ENCODE measurements around the gene TTLL6. TPM values are rescaled to one million over a fixed set of nuclear protein-coding genes. Genes with fewer than 3 reads are reported as not detected.
A peak's percentile ranks its signal among the peaks of the same experiment; 100 is the strongest.

Gene TTLL6
- total RNA-seq, 4 donors from 2014 or later = 1.1 to 7.5 (median 1.5) TPM; not detected in 1

- no peaks in the 10 kb centered on the region for H3K36me3 ChIP-seq
- peaks cover 0 to 22% (median 0%) of the 10 kb centered on the region in 4 donors for H3K4me1 ChIP-seq
- H3K9me3 ChIP-seq = no peaks in the 10 kb centered on the region
- no peak overlapping the region for H3K27ac ChIP-seq
- no peak overlapping the region for H3K4me3 ChIP-seq
- peaks cover 0 to 81% of the 10 kb centered on the region in 2 donors for H3K27me3 ChIP-seq
- DNase-seq = no peak
- TF ChIP-seq, protein P1, sequence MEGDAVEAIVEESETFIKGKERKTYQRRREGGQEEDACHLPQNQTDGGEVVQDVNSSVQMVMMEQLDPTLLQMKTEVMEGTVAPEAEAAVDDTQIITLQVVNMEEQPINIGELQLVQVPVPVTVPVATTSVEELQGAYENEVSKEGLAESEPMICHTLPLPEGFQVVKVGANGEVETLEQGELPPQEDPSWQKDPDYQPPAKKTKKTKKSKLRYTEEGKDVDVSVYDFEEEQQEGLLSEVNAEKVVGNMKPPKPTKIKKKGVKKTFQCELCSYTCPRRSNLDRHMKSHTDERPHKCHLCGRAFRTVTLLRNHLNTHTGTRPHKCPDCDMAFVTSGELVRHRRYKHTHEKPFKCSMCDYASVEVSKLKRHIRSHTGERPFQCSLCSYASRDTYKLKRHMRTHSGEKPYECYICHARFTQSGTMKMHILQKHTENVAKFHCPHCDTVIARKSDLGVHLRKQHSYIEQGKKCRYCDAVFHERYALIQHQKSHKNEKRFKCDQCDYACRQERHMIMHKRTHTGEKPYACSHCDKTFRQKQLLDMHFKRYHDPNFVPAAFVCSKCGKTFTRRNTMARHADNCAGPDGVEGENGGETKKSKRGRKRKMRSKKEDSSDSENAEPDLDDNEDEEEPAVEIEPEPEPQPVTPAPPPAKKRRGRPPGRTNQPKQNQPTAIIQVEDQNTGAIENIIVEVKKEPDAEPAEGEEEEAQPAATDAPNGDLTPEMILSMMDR (IDR thresholded peaks at IDR 0.05) = no peak
- no peak for TF ChIP-seq POLR2A (IDR thresholded peaks at IDR 0.05)
These were observed 65.9 kb downstream of the TTLL6 start for GRCh38 chr17:48751172-48751571.

- Histone ChIP-seq H3K27me3 (peaks cover 0 to 86% of the 10 kb centered on the region in 2 donors), H3K36me3 (no peaks in the 10 kb centered on the region), H3K4me3 (no peak overlapping the region), H3K27ac (no peak overlapping the region), H3K9me3 (no peaks in the 10 kb centered on the region), H3K4me1 (peaks cover 0 to 15% (median 0%) of the 10 kb centered on the region in 4 donors)
- no peak for TF ChIP-seq POLR2A (IDR thresholded peaks at IDR 0.05)
- TF ChIP-seq, protein P1 (IDR thresholded peaks at IDR 0.05) = no peak
- DNase-seq = no peak
These were observed 67.1 kb downstream of the TTLL6 start for GRCh38 chr17:48749621-48750553.

DNA sequence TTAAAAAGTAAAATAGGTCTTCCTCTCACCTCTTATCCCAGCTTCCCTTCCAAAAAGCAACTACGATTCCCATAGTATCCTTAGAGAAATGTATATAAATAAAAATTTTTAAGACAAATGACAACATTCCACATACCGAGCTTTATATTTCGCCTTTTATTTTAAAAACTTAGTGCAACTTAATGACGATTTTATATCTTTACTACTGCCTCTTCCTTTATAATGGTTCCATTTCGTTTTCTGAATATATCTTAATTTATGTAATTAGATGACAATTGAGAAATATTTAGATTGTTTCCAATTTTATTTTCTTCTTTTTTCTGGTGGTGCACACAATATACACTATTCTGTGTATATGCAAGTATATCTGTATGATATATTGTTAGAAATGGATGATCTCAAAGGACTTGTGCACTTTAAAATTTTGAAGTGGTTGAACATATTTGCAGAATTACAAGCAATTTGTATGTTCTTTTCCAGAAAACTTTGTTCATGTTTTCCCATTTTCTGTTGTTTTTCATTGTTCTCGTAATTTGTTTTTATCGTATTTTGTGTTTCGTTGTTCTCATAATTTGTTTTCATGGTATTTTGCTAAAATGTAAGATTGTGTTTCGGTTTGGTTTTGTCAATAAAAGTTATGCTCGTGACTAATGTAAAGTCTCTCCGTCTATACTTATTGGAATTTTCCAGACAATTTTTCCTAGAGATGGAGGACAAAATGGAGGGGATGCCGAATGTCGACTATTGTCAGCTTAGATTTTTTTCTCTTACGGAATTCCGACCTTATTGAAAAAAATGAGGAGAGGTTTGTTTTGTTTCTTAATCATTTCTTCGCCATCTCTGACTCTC, 68.1 kb downstream of the TTLL6 start:
- Histone ChIP-seq H3K4me3 (no peak overlapping the region), H3K27ac (no peak overlapping the region), H3K27me3 (peaks cover 0 to 84% of the 10 kb centered on the region in 2 donors), H3K36me3 (no peaks in the 10 kb centered on the region), H3K9me3 (no peaks in the 10 kb centered on the region), H3K4me1 (peaks cover 0 to 13% (median 0%) of the 10 kb centered on the region in 4 donors)
- no peak for DNase-seq
- TF ChIP-seq, protein P1 (IDR thresholded peaks at IDR 0.05) = no peak
- TF ChIP-seq POLR2A (IDR thresholded peaks at IDR 0.05) = no peak

GRCh38 chr17:48747445-48748363, 69.3 kb downstream of the TTLL6 start:
- Histone ChIP-seq H3K9me3 (no peaks in the 10 kb centered on the region), H3K4me3 (no peak overlapping the region), H3K4me1 (peaks cover 0 to 8% (median 0%) of the 10 kb centered on the region in 4 donors), H3K27ac (no peak overlapping the region), H3K27me3 (peaks cover 0 to 82% of the 10 kb centered on the region in 2 donors), H3K36me3 (no peaks in the 10 kb centered on the region)
- peak in 1 of 3 donors; percentile 51 for DNase-seq
- TF ChIP-seq, protein P1 (IDR thresholded peaks at IDR 0.05) = no peak
- no peak for TF ChIP-seq POLR2A (IDR thresholded peaks at IDR 0.05)
